PC-9 (cell line): ENCODE measurements around the gene TIGD4. TPM values are rescaled to one million over a fixed set of nuclear protein-coding genes. Genes with fewer than 3 reads are reported as not detected.

Source experiments
- BruUV-seq: library from RNA; stranded (reverse); fragments of 400-500 nt; replicated peaks from 2 replicates; lab custom pipeline; 2021; lab: Mats Ljungman, UMichigan
- CTCF ChIA-PET: fragments of 300-600 bp; sonication (Branson Sonifier 250); formaldehyde crosslinking; loops from one replicate; lab custom pipeline; 2022; ENCODE audit warnings: antibody characterized with exemption; lab: Charles Lee
- POLR2A ChIA-PET: fragments of 300-600 bp; sonication (Branson Sonifier 250); formaldehyde crosslinking; loops from one replicate; lab custom pipeline; 2022; ENCODE audit warnings: antibody characterized with exemption; ENCODE audit not compliant: unreplicated experiment; lab: Charles Lee
- DNase-seq, 2 experiments: peaks; one replicate each; pipeline versions ENCODE4 v3.0.0 to v3.0.0-alpha.2; 2015 to 2022; ENCODE audit warnings: mixed read lengths in 1 of 2
- H2AFZ ChIP-seq: fragments of 200-600 bp; sonication (generic); 2 replicates; pipeline ENCODE4 v1.8.1; 2017; ENCODE audit warnings: antibody characterized with exemption
- H3F3A ChIP-seq: fragments of 200-600 bp; sonication (generic); 2 replicates; pipeline ENCODE4 v1.8.1; 2017; ENCODE audit warnings: antibody characterized with exemption, mild to moderate bottlenecking, low read depth; ENCODE audit not compliant: insufficient read depth
- H3K27ac ChIP-seq: fragments of 200-600 bp; sonication (generic); 2 replicates; pipeline ENCODE4 v1.6.1; 2016; ENCODE audit warnings: mixed run types
- H3K27me3 ChIP-seq: fragments of 200-600 bp; sonication (generic); 2 replicates; pipeline ENCODE4 v1.6.1; 2016; ENCODE audit warnings: low read depth, mixed run types; ENCODE audit not compliant: insufficient read depth
- H3K36me3 ChIP-seq: fragments of 200-600 bp; sonication (generic); 2 replicates; pipeline ENCODE4 v1.6.1; 2016; ENCODE audit warnings: low read depth, mixed run types
- H3K4me1 ChIP-seq: fragments of 200-600 bp; sonication (generic); replicated peaks from 2 replicates; pipeline ENCODE4 v1.6.1; 2016; ENCODE audit warnings: mixed run types; ENCODE audit not compliant: insufficient read depth
- H3K4me2 ChIP-seq: fragments of 200-600 bp; sonication (generic); 2 replicates; pipeline ENCODE4 v1.6.1; 2017; ENCODE audit warnings: mixed run types
- H3K4me3 ChIP-seq: fragments of 200-600 bp; sonication (generic); 2 replicates; pipeline ENCODE4 v1.6.1; 2016; ENCODE audit warnings: mixed run types
- H3K79me2 ChIP-seq: fragments of 200-600 bp; sonication (generic); 2 replicates; pipeline ENCODE4 v1.6.1; 2017; ENCODE audit warnings: low read depth, mixed run types
- H3K9me2 ChIP-seq: fragments of 200-600 bp; sonication (generic); 2 replicates; pipeline ENCODE4 v1.8.1; 2017; ENCODE audit warnings: mild to moderate bottlenecking; ENCODE audit not compliant: insufficient read depth
- H3K9me3 ChIP-seq: fragments of 200-600 bp; sonication (generic); 2 replicates; pipeline ENCODE4 v1.8.1; 2016; ENCODE audit warnings: low read depth; ENCODE audit not compliant: insufficient read depth
- H4K20me1 ChIP-seq: fragments of 200-600 bp; sonication (generic); 2 replicates; pipeline ENCODE4 v1.8.1; 2017; ENCODE audit not compliant: insufficient read depth
- EZH2 ChIP-seq: fragments of 200-600 bp; sonication (generic); IDR thresholded peaks from 2 replicates; pipeline ENCODE4 v1.8.0; 2017; ENCODE audit warnings: antibody characterized with exemption, low read depth
- intact Hi-C: fragments of 100-400 bp; cut with micrococcal nuclease; formaldehyde crosslinking; loops from one replicate; pipeline ENCODE4 v1.10.0; 2022; ENCODE audit not compliant: unreplicated experiment
- total RNA-seq: library from RNA; stranded (reverse); gene quantifications from 2 replicates; pipeline ENCODE4 v1.2.3, GENCODE V29; 2021
- TF ChIP-seq, protein P1 (sequence below): fragments of 200-600 bp; sonication (generic); conservative IDR thresholded peaks from 2 replicates; pipeline ENCODE4 v1.6.1; 2017; ENCODE audit warnings: mixed run types, antibody characterized with exemption, mild to moderate bottlenecking, moderate library complexity

The TIGD4 gene
- total RNA-seq, 1 experiment from 2014 or later: 0.70 TPM

DNA sequence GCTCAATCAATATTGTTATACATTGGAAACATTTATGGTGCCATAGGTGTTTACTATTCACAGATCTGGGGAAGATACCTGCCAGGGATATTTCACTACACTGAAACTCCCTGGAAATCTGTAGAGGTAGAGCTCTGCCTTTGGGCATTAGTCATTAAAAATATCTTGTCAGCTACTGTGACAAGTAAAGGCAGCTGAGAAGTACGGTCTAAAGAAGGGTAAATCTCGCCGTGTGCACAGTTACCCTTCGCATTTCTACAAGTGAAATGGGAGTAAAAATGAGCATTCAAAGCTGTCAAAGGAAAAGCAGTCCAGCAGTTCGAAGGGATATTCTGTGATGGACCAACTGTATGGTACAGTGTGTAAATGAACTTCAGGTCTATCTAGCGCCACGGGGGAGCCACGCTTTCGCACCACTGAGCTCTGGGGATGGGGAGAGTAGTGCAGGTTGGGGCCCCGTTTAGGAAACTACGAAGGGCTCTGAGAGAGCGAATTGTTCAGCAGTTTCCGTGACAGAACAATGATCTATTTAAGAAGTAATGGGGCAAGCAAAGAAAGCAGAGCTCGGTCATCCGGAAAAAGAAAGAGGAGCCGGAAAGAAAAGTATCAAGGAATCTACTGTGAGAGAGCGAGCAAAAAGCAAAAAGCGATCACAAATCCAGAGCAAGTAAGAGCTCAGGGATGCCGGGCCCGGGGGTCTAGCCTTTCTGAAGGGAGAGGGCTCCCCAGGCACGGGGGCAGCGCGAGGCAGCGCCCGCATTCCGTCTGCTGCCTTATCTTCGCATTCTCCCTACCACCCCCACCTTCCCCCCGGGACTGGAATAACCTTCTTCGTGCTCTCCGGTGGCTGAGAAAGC, 646 bp downstream of the TIGD4 start:
- Histone ChIP-seq H3K79me2 (peaks cover 37% of the 10 kb centered on the region), H3K4me2 (peak overlapping the region; percentile 94), H3K27ac (no peak overlapping the region), H3K4me3 (peak overlapping the region; percentile 72), H3K9me2 (no peaks in the 10 kb centered on the region), H4K20me1 (no peaks in the 10 kb centered on the region; the same call in 1 of the 2 replicates), H3K4me1 (peaks cover 24% of the 10 kb centered on the region; the same call in 1 of the 2 replicates), H3F3A (no peaks in the 10 kb centered on the region), H2AFZ (peak overlapping the region; percentile 97), H3K9me3 (no peaks in the 10 kb centered on the region), H3K36me3 (no peaks in the 10 kb centered on the region), H3K27me3 (no peaks in the 10 kb centered on the region)
- DNase-seq: no peak
- TF ChIP-seq, protein P1, sequence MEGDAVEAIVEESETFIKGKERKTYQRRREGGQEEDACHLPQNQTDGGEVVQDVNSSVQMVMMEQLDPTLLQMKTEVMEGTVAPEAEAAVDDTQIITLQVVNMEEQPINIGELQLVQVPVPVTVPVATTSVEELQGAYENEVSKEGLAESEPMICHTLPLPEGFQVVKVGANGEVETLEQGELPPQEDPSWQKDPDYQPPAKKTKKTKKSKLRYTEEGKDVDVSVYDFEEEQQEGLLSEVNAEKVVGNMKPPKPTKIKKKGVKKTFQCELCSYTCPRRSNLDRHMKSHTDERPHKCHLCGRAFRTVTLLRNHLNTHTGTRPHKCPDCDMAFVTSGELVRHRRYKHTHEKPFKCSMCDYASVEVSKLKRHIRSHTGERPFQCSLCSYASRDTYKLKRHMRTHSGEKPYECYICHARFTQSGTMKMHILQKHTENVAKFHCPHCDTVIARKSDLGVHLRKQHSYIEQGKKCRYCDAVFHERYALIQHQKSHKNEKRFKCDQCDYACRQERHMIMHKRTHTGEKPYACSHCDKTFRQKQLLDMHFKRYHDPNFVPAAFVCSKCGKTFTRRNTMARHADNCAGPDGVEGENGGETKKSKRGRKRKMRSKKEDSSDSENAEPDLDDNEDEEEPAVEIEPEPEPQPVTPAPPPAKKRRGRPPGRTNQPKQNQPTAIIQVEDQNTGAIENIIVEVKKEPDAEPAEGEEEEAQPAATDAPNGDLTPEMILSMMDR: no peak
- no peak for TF ChIP-seq EZH2
- intact Hi-C loops: loop anchor here (5.0 kb wide), 1 partner anchor 348 kb away; no protein-coding TSS in a partner anchor
- ChIA-PET POLR2A (interaction anchor here (0.6 to 0.8 kb wide), 3 partner anchors 132 to 469 kb away, joined by 3 to 5 read pairs (median 5); no protein-coding TSS in a partner anchor), CTCF (interaction anchor here (1.3 kb wide), 1 partner anchor 278 kb away, joined by 3 read pairs; no protein-coding TSS in a partner anchor)
- TSS peak; percentile 56 for BruUV-seq

DNA sequence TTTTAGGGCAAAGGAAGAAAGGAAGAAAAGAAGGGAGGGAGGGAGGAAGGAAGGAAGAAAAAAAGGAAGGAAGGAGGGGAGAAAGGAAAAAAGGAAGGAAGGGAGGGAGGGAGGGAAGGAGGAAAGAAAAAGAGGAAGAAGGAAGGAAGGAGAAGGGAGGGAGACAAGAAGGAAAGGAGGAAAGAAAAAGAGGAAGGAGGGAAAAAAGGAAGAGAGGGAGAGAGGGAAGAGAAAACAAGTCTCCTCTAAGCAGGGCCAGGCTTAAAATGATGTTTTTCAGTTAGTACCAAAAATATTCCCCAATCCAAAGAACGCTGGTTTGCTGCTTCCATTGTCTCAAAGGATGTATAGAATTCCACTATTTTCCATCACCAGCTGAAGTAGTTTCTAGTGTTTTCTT, 2.0 kb downstream of the TIGD4 start:
- CTCF ChIA-PET: no interaction called here
- Histone ChIP-seq H3K4me2 (no peak overlapping the region), H3K9me2 (no peaks in the 10 kb centered on the region), H3F3A (no peaks in the 10 kb centered on the region), H4K20me1 (no peaks in the 10 kb centered on the region), H3K79me2 (peaks cover 23% of the 10 kb centered on the region), H3K36me3 (no peaks in the 10 kb centered on the region), H3K4me3 (no peak overlapping the region), H3K27ac (no peak overlapping the region), H3K4me1 (peaks cover 21% of the 10 kb centered on the region; the same call in 1 of the 2 replicates), H3K9me3 (no peaks in the 10 kb centered on the region), H3K27me3 (no peaks in the 10 kb centered on the region), H2AFZ (no peak overlapping the region)
- DNase-seq: no peak
- TF ChIP-seq EZH2: no peak
- TF ChIP-seq, protein P1: no peak
- intact Hi-C loops: loop anchor here (5.0 kb wide), 1 partner anchor 350 kb away; no protein-coding TSS in a partner anchor
- POLR2A ChIA-PET: interaction anchor here (0.6 kb wide), 1 partner anchor 75 kb away, joined by 4 read pairs; no protein-coding TSS in a partner anchor
- BruUV-seq: no TSS peak

GRCh38 chr4:152776352-152776751, 3.2 kb downstream of the TIGD4 start:
- DNase-seq: no peak
- H3K4me2 ChIP-seq: no peak overlapping the region
- H3K79me2 ChIP-seq: peaks cover 11% of the 10 kb centered on the region
- no peaks in the 10 kb centered on the region for H3K9me3 ChIP-seq
- ChIA-PET CTCF (no interaction called here), POLR2A (no interaction called here)
- no TSS peak for BruUV-seq
- H3K4me1 ChIP-seq: peaks cover 11% of the 10 kb centered on the region; the same call in 1 of the 2 replicates
- no peak overlapping the region for H3K27ac ChIP-seq
- no peaks in the 10 kb centered on the region for H4K20me1 ChIP-seq
- no peak overlapping the region for H2AFZ ChIP-seq
- H3K9me2 ChIP-seq: no peaks in the 10 kb centered on the region
- no peaks in the 10 kb centered on the region for H3F3A ChIP-seq
- intact Hi-C loops: loop anchor here (5.0 kb wide), 1 partner anchor 351 kb away; no protein-coding TSS in a partner anchor
- H3K36me3 ChIP-seq: no peaks in the 10 kb centered on the region
- TF ChIP-seq, protein P1: no peak
- H3K4me3 ChIP-seq: no peak overlapping the region
- H3K27me3 ChIP-seq: no peaks in the 10 kb centered on the region
